Measurements from ENCODE around the gene TMEM217.
A peak's percentile ranks its signal among the peaks of the same experiment; 100 is the strongest.

TMEM217 gene

GRCh38 chr6:37280162-37280887 is 22.4 kb upstream of the TMEM217 start:
- peak; percentile 13 for DNase-seq (ENCODE audit: low read depth, low spot score)

GRCh38 chr6:37279366-37280134 is 21.6 kb upstream of the TMEM217 start:
- DNase-seq (ENCODE audit: low read depth, low spot score), result no peak

- no peak for DNase-seq (ENCODE audit: low read depth, low spot score)
Measured at GRCh38 chr6:37277001-37277409, 19.1 kb upstream of the TMEM217 start.

- DNase-seq (ENCODE audit: low read depth, low spot score), result no peak
Measured at GRCh38 chr6:37275350-37275749, 17.4 kb upstream of the TMEM217 start.

- DNase-seq (ENCODE audit: low read depth, low spot score), result no peak
Measured at GRCh38 chr6:37273690-37274089, 15.7 kb upstream of the TMEM217 start.

GRCh38 chr6:37272834-37273566 is 15.1 kb upstream of the TMEM217 start:
- DNase-seq (ENCODE audit: low read depth, low spot score), result no peak

- DNase-seq (ENCODE audit: low read depth, low spot score), result no peak
Measured at GRCh38 chr6:37269105-37269504, 11.2 kb upstream of the TMEM217 start.

- no peak for DNase-seq (ENCODE audit: low read depth, low spot score)
Measured at GRCh38 chr6:37265860-37266259, 7.9 kb upstream of the TMEM217 start.

GRCh38 chr6:37265001-37265400 is 7.1 kb upstream of the TMEM217 start:
- DNase-seq (ENCODE audit: low read depth, low spot score), result no peak

- no peak for DNase-seq (ENCODE audit: low read depth, low spot score)
Measured at GRCh38 chr6:37262446-37263026, 4.6 kb upstream of the TMEM217 start.

GRCh38 chr6:37261198-37261597 is 3.3 kb upstream of the TMEM217 start:
- DNase-seq (ENCODE audit: low read depth, low spot score), result no peak

- no peak for DNase-seq (ENCODE audit: low read depth, low spot score)
Measured at GRCh38 chr6:37260444-37260843, 2.5 kb upstream of the TMEM217 start.

GRCh38 chr6:37260040-37260439 is 2.1 kb upstream of the TMEM217 start:
- DNase-seq (ENCODE audit: low read depth, low spot score), result no peak

GRCh38 chr6:37259191-37259590 is 1.2 kb upstream of the TMEM217 start:
- no peak for DNase-seq (ENCODE audit: low read depth, low spot score)

GRCh38 chr6:37258405-37259105 is 611 bp upstream of the TMEM217 start:
- no peak for DNase-seq (ENCODE audit: low read depth, low spot score)

GRCh38 chr6:37257320-37257633 is 667 bp downstream of the TMEM217 start:
- no peak for DNase-seq (ENCODE audit: low read depth, low spot score)

GRCh38 chr6:37256692-37257319 is 1.1 kb downstream of the TMEM217 start:
- no peak for DNase-seq (ENCODE audit: low read depth, low spot score)

GRCh38 chr6:37254881-37255280 is 3.1 kb downstream of the TMEM217 start:
- DNase-seq (ENCODE audit: low read depth, low spot score), result peak; percentile 24

GRCh38 chr6:37253486-37254007 is 4.4 kb downstream of the TMEM217 start:
- no peak for DNase-seq (ENCODE audit: low read depth, low spot score)

GRCh38 chr6:37251211-37251780 is 6.6 kb downstream of the TMEM217 start:
- DNase-seq (ENCODE audit: low read depth, low spot score), result no peak

Measured in ELF-1 (cell line).